H9 (cell line): ENCODE results near the gene PLSCR2. TPM values are rescaled to one million over a fixed set of nuclear protein-coding genes. Genes with fewer than 3 reads are reported as not detected.

ENCODE experiments used
- DNase-seq: peaks from one replicate; pipeline ENCODE4 v3.0.0-alpha.2; 2017
- H2AFZ ChIP-seq: one replicate; pipeline ENCODE4 v1.6.1; 2013; ENCODE audit warnings: mild to moderate bottlenecking, low read length, control low read depth, moderate library complexity
- H2AK5ac ChIP-seq: 2 replicates; pipeline ENCODE4 v1.6.1; 2013; ENCODE audit warnings: low read length, control low read depth, mixed read lengths; ENCODE audit not compliant: insufficient read length
- H2BK120ac ChIP-seq: one replicate; pipeline ENCODE4 v1.6.1; 2013; ENCODE audit warnings: low read depth, mild to moderate bottlenecking, low read length, control low read depth, inconsistent platforms; ENCODE audit not compliant: poor library complexity, severe bottlenecking
- H2BK12ac ChIP-seq: 2 replicates; pipeline ENCODE4 v1.6.1; 2013; ENCODE audit warnings: low read length, control low read depth, mixed read lengths, low read depth; ENCODE audit not compliant: insufficient read length
- H2BK15ac ChIP-seq: 2 replicates; pipeline ENCODE4 v1.6.1; 2013; ENCODE audit warnings: low read depth, low read length, control low read depth
- H2BK20ac ChIP-seq: one replicate; pipeline ENCODE4 v1.6.1; 2013; ENCODE audit warnings: low read depth, mild to moderate bottlenecking, low read length, control low read depth, inconsistent platforms; ENCODE audit not compliant: poor library complexity, severe bottlenecking
- H2BK5ac ChIP-seq: 2 replicates; pipeline ENCODE4 v1.6.1; 2013; ENCODE audit warnings: low read length, control low read depth, mixed read lengths; ENCODE audit not compliant: insufficient read length
- H3K14ac ChIP-seq: 2 replicates; pipeline ENCODE4 v1.6.1; 2013; ENCODE audit warnings: low read length, control low read depth; ENCODE audit not compliant: insufficient read depth
- H3K18ac ChIP-seq: 2 replicates; pipeline ENCODE4 v1.6.1; 2013; ENCODE audit warnings: low read depth, mild to moderate bottlenecking, mixed read lengths, low read length, control low read depth; ENCODE audit not compliant: insufficient read length
- H3K23ac ChIP-seq: 2 replicates; pipeline ENCODE4 v1.6.1; 2013; ENCODE audit warnings: low read length, control low read depth, mixed read lengths, low read depth; ENCODE audit not compliant: insufficient read length
- H3K23me2 ChIP-seq: 2 replicates; pipeline ENCODE4 v1.6.1; 2013; ENCODE audit warnings: low read depth, mild to moderate bottlenecking, mixed read lengths, low read length, control low read depth; ENCODE audit not compliant: insufficient read length, poor library complexity, severe bottlenecking
- H3K27ac ChIP-seq: 2 replicates; pipeline ENCODE4 v1.5.1; 2013; ENCODE audit warnings: low read length, control low read depth, mixed read lengths, low read depth; ENCODE audit not compliant: insufficient read length
- H3K27me3 ChIP-seq: 2 replicates; pipeline ENCODE4 v1.6.1; 2013; ENCODE audit warnings: low read length, control low read depth, inconsistent platforms; ENCODE audit not compliant: insufficient read depth
- H3K4ac ChIP-seq: 2 replicates; pipeline ENCODE4 v1.6.1; 2013; ENCODE audit warnings: low read depth, mild to moderate bottlenecking, control low read depth, inconsistent platforms, low read length, moderate library complexity
- H3K4me1 ChIP-seq: 2 replicates; pipeline ENCODE4 v1.6.1; 2013; ENCODE audit warnings: low read length, control low read depth, inconsistent platforms; ENCODE audit not compliant: insufficient read depth
- H3K4me2 ChIP-seq: 2 replicates; pipeline ENCODE4 v1.6.1; 2013; ENCODE audit warnings: low read length, control low read depth, mixed read lengths; ENCODE audit not compliant: insufficient read length, insufficient read depth
- H3K56ac ChIP-seq: 2 replicates; pipeline ENCODE4 v1.6.1; 2013; ENCODE audit warnings: low read depth, mild to moderate bottlenecking, mixed read lengths, low read length, control low read depth; ENCODE audit not compliant: insufficient read length
- H3K79me1 ChIP-seq: 2 replicates; pipeline ENCODE4 v1.6.1; 2013; ENCODE audit warnings: low read depth, mild to moderate bottlenecking, moderate library complexity, low read length, control low read depth, inconsistent platforms; ENCODE audit not compliant: insufficient read depth, poor library complexity, severe bottlenecking
- H3K79me2 ChIP-seq: 2 replicates; pipeline ENCODE4 v1.6.1; 2013; ENCODE audit warnings: low read length, control low read depth, inconsistent platforms; ENCODE audit not compliant: insufficient read depth
- H3K9ac ChIP-seq: 2 replicates; pipeline ENCODE4 v1.6.1; 2013; ENCODE audit warnings: low read length, control low read depth, mixed read lengths; ENCODE audit not compliant: insufficient read length; ENCODE audit errors: extremely low read depth
- H3K9me3 ChIP-seq: one replicate; pipeline ENCODE4 v1.6.1; 2013; ENCODE audit warnings: low read depth, low read length, inconsistent platforms; ENCODE audit not compliant: control insufficient read depth
- H3T11ph ChIP-seq: one replicate; pipeline ENCODE4 v1.6.1; 2013; ENCODE audit warnings: mild to moderate bottlenecking, low read length, control low read depth, inconsistent platforms
- H4K20me1 ChIP-seq: one replicate; pipeline ENCODE4 v1.6.1; 2013; ENCODE audit not compliant: control insufficient read depth, insufficient read length, insufficient read depth
- H4K5ac ChIP-seq: 2 replicates; pipeline ENCODE4 v1.6.1; 2013; ENCODE audit warnings: low read depth, mild to moderate bottlenecking, mixed read lengths, low read length, control low read depth; ENCODE audit not compliant: insufficient read length
- H4K8ac ChIP-seq: replicated peaks from 2 replicates; pipeline ENCODE4 v1.6.1; 2013; ENCODE audit warnings: low read length, control low read depth, mixed read lengths, low read depth; ENCODE audit not compliant: insufficient read length
- H4K91ac ChIP-seq: 2 replicates; pipeline ENCODE4 v1.6.1; 2013; ENCODE audit warnings: low read depth, mild to moderate bottlenecking, moderate library complexity, mixed read lengths, low read length, control low read depth; ENCODE audit not compliant: insufficient read length
- H3K27ac Mint-ChIP-seq, 3 experiments: 2 replicates in 2 of 3; 3 replicates in 1 of 3; pipeline ENCODE4 v1.8.0; 2020 to 2021; ENCODE audit warnings: mixed read lengths in 3 of 3, mild to moderate bottlenecking in 1 of 3, moderate library complexity in 1 of 3
- H3K27me3 Mint-ChIP-seq: 2 replicates; pipeline ENCODE4 v1.8.0; 2021; ENCODE audit warnings: low read depth, mild to moderate bottlenecking, moderate library complexity, mixed read lengths
- H3K36me3 Mint-ChIP-seq, 3 experiments: 2 replicates in 2 of 3; 3 replicates in 1 of 3; pipeline ENCODE4 v1.8.0; 2020 to 2021; ENCODE audit warnings: low read depth in 3 of 3, mixed read lengths in 3 of 3; ENCODE audit not compliant: insufficient read depth in 1 of 3
- H3K4me1 Mint-ChIP-seq, 2 experiments: 2 replicates each; pipeline ENCODE4 v1.8.0; 2020; ENCODE audit warnings: mixed read lengths in 2 of 2
- H3K4me3 Mint-ChIP-seq, 2 experiments: 2 replicates in 1 of 2; 3 replicates in 1 of 2; pipeline ENCODE4 v1.8.0; 2020 to 2021; ENCODE audit warnings: mild to moderate bottlenecking in 2 of 2, mixed read lengths in 2 of 2, moderate library complexity in 1 of 2
- H3K9me3 Mint-ChIP-seq, 2 experiments: 2 replicates in 1 of 2; 3 replicates in 1 of 2; pipeline ENCODE4 v1.8.0; 2020; ENCODE audit warnings: mild to moderate bottlenecking in 2 of 2, mixed read lengths in 2 of 2, moderate library complexity in 1 of 2
- CTCF ChIP-seq: fragments of 200-600 bp; sonication (generic); conservative IDR thresholded peaks from 3 replicates; pipeline ENCODE4 v1.8.0; 2021; ENCODE audit warnings: antibody characterized with exemption, mild to moderate bottlenecking
- WGBS: extraction: QIAGEN DNeasy Blood & Tissue Kit; methylation state at CpG from one replicate; pipeline ENCODE4 v1.1.7; 2013; ENCODE audit warnings: missing lambda C conversion rate, low lambda C conversion rate, mixed read lengths; ENCODE audit not compliant: insufficient read length; ENCODE audit errors: extremely low coverage; 5-methylcytosine and 5-hydroxymethylcytosine counted together
- long read RNA-seq: library from polyadenylated mRNA; unstranded; transcript quantifications from one replicate; pipeline ENCODE4 v2.0.0, GENCODE V29; 2020
- total RNA-seq: library from RNA; stranded (reverse); gene quantifications from 2 replicates; pipeline ENCODE4 v1.2.1, GENCODE V29; 2021

Gene PLSCR2
- not detected in 2 replicates for total RNA-seq
- long read RNA-seq: 0 reads

- no peak within 1 kb of the TSS for H3K56ac ChIP-seq
Observed at GRCh38 chr3:146469150-146470017, at the start of gene PLSCR2. Gene PLSCR2, minus strand, starts transcription at chr3:146469561. Its CDS starts 9,657 bp downstream, at chr3:146459904.

More at GRCh38 chr3:146469150-146470017, at the start of gene PLSCR2:
- Histone ChIP-seq H4K5ac (no peak within 1 kb of the TSS), H2BK120ac (peak within 1 kb of the TSS; percentile 6), H3K27me3 (no peaks in the 10 kb centered on the region), H3K79me1 (no peaks in the 10 kb centered on the region), H3K27ac (no peak within 1 kb of the TSS), H2AK5ac (no peak within 1 kb of the TSS), H3K9me3 (no peaks in the 10 kb centered on the region), H2BK15ac (no peak within 1 kb of the TSS), H3K4me2 (peak within 1 kb of the TSS; percentile 1), H4K8ac (no peak within 1 kb of the TSS), H3K18ac (peak within 1 kb of the TSS; percentile 64), H3K14ac (peak within 1 kb of the TSS; percentile 68; the same call in 1 of the 2 replicates), H2BK12ac (no peak within 1 kb of the TSS), H3T11ph (no peak within 1 kb of the TSS), H4K20me1 (no peaks in the 10 kb centered on the region), H2AFZ (no peak within 1 kb of the TSS), H4K91ac (no peak within 1 kb of the TSS), H3K4me1 (no peaks in the 10 kb centered on the region), H3K9ac (no peak within 1 kb of the TSS), H3K23ac (no peak within 1 kb of the TSS), H3K79me2 (no peaks in the 10 kb centered on the region), H3K4ac (no peak within 1 kb of the TSS; the same call in 1 of the 2 replicates), H2BK5ac (no peak within 1 kb of the TSS), H2BK20ac (no peak within 1 kb of the TSS), H3K23me2 (no peaks in the 10 kb centered on the region)
- Mint-ChIP-seq H3K27me3 (no peaks in the 10 kb centered on the region), H3K9me3 (no peaks in the 10 kb centered on the region), H3K36me3 (no peaks in the 10 kb centered on the region), H3K4me1 (peaks cover 5 to 9% of the 10 kb centered on the region in 2 experiments; a peak in 3 of 4 replicates), H3K4me3 (peak within 1 kb of the TSS in 1 of 2 experiments; percentile 63; a peak in 3 of 5 replicates), H3K27ac (peak within 1 kb of the TSS in 1 of 3 experiments; percentile 86; a peak in 2 of 7 replicates)
- peak; percentile 83 for DNase-seq
- TF ChIP-seq CTCF: no peak
- no CpG with 5 or more reads among the region's 51 CpGs for WGBS
